Measurements from ENCODE around the gene NPTX2.

NPTX2 gene

DNA sequence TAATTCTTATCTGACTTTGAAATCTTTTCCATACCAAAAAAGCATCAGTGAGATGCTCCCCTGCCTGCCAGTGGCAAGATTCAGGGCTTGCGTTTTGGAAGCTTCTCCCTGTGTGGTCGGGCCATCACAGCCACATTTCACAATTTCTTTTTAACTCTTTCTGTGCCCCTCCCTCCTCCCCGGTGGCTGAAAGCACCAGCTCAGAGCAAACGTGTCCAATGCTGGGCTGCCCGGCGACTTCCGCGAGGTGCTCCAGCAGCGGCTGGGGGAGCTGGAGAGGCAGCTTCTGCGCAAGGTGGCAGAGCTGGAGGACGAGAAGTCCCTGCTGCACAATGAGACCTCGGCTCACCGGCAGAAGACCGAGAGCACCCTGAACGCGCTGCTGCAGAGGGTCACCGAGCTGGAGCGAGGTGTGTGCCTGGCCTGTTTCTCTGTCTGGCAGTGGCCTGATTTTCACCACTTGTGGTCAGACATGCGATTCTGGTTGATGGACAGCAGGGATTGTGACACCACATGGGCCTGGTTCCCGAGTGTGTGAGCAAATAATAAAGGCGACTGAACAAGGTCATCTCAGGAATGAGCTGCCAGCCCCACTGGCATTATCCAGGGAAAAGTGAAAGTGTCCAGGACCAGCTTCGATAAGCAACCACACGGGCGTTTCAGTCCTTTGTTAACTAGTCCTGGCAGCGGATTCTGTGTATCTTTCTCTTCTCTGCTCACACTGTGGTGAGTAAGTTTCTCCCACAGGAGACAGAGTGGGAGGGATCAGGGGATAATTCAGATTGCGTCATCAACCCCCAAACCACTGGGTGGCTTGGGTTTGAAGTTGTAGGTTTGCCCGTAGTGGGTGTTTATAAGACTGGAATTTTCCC, 2.6 kb downstream of the NPTX2 start:
- DNase-seq = no peak

DNA sequence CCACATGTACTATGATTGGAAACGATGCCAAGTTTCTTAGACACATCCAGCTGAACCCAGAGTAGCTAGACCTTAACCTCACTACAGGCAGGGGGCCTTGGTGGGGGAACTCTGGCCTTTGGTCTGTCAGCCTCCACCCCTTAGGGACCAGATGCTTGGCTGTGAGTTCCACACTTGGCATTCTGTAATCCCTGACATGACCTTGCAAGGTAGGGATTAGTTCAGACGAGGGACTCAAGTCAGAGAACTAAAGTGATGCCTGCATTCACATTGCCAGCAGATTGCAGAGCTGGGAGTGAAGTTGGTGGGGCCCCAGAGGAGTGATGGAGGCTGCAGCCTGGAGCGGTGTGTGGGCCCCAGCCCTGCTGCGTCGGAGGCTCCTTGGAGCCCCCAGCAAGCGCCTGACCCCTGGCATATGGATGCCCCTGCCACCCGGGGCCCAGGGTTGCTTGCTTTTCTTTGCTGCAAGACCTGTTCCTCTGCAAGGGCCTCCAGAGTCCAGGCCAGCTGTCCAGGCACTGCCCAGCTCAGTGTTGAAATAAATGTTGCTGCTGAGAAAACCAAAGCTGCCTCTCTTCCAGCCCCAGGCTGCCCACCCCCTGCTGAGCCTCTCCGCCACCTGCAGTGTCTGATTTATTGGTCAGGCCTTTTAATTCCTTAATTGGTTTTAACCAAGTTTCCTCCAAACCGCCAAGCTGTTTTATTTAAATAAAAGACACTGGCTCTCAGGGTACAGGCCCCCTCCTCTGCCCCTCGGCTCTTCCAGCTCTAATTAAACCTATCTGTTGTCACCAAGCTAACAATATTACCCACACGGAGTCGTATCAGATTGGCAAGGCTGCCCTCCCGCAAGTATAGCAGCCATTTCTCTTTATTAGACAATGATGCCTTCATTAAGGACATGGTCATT, 4.7 kb downstream of the NPTX2 start:
- DNase-seq = no peak

DNA sequence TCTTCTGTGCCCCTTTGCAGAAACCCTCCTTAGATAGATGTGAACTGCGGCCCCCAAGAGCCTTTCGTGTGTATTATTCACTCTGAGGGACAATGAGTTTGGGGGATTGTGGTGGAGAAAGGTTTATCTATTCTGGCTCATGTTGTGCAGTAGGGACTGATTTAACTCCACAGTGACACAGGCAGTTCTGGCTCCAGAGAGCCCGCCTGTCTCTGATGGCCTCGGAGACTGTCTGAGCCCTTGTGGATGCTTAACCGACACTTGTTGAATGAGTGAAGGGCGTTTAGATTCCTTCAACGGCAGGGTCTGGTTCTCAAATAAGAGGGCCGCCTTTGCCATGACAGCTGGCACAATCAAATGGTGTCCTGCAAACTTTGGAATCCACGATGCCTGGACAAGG, 5.8 kb downstream of the NPTX2 start:
- no peak for DNase-seq

DNA sequence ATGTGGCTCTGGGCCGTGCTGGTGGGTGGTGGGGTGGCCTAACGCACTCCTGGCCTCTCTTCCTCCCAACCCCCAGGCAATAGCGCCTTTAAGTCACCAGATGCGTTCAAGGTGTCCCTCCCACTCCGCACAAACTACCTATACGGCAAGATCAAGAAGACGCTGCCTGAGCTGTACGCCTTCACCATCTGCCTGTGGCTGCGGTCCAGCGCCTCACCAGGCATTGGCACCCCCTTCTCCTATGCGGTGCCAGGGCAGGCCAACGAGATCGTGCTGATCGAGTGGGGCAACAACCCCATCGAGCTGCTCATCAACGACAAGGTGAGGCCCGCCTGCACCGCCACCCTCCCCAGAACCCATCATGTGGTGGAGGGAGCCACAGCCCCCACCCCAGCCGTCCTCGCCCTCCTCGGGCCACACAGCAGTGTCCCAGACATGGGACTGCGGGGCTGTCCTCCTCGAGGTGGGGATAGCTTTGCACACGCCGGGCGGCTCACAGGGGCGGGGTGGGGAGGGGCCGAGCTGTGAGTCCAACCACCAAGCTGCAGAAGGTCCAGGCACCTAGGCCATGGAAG, 7.8 kb downstream of the NPTX2 start:
- DNase-seq = no peak

DNA sequence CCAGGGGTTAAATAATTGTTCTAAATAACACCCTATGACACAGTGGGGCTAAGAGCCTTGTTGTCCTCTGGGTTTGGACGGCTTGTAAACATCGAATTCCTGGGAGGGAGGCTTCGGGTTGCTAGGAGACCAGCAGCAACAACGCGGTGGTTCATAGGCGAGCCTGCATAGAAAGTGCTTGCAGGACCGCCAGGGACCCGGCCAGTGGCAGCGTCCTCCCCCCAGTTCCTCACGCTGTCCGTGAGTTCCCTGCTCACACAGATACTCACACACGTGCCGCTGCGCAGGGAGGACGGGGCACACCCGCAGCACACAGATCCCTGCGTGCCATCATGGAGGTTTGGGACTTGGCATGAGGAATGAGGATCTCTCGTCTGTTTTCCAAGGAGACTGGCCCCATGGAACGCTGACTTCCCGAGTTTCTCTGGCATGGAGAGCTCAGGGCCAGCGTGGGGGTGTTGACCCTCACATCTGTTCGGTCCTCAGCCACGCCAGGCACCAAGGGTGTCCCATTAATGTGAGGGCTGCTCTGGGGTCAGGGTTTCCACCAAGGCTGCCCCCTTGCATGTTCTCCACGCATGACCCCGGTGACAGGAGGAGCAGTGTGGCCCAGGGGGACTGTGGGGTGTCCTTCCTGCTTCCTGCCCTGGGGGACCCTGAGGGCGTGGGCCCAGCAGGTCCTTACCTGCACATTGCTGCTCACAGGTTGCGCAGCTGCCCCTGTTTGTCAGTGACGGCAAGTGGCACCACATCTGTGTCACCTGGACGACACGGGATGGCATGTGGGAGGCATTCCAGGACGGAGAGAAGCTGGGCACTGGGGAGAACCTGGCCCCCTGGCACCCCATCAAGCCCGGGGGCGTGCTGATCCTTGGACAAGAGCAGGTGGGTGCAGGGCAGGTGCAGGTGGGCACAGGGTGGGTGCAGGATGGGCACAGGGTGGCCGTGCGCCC, 9.7 kb downstream of the NPTX2 start:
- no peak for DNase-seq

DNA sequence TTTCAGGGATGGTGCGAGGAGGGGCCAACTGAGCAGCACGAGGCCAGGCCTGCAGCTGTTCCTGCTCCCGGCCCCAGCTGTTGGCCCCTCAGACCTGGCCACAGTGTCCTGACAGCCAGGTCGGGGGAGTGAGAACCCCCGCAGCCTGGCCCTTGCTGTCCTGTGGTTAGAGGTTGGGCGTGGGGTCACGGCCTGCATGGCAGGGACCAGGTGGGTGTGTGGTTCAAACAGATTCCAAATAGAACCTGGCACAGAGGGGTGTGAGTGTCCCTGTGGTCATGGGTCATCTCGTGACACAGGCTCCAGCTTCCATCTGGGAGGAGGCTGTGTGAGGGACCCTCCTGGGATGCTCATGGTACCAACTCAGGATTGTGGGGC, 10.3 kb downstream of the NPTX2 start:
- no peak for DNase-seq

DNA sequence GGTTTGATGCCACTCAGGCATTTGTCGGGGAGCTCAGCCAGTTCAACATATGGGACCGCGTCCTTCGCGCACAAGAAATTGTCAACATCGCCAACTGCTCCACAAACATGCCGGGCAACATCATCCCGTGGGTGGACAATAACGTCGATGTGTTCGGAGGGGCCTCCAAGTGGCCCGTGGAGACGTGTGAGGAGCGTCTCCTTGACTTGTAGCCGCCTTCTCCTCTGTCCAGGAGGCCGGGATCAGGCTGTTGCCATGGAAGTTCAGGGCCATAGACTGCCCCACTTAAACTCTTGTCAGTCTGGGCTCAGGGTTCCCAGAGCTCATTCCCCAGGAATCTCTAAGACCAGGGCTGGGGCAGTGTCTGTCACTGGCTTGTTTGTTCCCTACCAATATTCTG, 11.3 kb downstream of the NPTX2 start:
- no peak for DNase-seq

DNA sequence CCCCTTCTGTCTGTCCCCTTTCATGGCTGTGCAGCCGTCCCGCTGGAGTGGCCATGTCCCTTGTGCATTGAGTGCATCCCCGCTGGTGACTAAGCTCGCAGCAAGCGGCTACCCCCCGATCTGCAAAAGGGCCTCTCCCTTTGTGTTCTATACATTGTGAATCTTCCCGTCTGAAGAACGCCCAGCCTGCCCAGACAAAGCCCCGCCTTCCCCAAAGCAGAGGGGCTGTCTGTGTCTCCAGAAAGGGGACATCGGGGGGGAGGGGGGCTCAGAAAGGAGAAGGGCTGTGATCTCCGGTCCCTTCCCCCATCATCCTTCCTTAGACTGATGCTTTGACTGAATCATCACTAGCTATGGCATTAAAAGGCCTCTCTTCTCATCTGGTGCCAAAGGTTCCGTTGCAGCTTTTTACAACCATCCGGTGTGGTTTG, 11.9 kb downstream of the NPTX2 start:
- DNase-seq = no peak

DNA sequence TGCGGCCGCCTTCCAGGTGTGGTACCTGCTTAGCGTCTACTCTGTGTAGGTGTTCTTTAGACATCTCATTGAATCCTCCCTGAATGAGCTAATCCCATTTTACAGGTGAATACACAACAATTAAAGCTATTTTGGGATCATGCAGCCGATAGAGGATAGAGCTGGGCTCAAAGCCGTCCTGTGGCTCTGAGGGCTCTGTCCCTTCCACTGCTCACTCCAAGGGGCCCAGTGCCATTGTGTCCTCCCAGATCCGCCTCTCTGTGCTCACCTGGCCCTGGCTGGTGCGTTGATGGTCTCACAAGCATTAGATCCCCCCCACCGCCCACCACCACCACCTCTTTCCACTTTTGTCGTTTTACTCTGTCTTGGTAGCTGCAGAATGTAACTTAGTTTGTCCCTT, 13.1 kb downstream of the NPTX2 start:
- DNase-seq = no peak

DNA sequence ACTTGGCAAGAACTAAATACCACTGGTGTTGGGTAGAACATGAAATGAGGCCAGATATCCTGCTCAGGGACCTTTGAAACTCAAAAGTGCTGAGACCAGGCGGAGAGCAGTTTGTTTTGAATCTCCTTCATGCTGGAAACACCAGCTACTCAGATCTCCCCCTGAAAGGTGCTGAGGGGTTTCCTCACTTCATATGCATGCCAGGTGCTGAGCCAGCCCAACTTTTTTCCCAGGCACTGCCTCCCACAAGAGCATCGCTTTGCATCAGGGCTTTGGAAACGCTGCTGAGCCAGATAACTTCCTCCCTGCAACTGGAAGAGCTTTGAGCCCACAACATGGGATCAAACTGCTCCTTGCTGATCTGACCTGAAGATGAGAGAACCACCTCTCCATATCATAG, 13.7 kb downstream of the NPTX2 start:
- DNase-seq = no peak

DNA sequence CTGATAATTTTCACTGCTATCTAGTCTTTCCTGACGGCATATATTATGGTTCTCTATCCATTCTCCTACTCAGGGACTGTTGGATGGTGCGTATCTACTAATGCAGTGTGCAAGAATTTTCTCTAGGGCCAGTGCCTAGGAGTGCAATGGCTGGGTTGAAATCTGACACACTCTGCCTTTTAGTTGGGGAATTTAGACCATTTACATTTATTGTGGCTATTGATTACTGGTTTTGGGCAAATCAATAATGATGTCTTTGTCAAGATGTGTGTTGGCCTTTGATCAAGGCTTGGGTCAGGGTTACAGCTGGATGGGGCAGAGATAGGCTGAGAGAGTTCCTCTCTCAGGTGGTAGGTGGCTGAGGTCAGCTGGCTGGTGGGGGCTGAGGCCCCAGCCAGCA, 21.8 kb downstream of the NPTX2 start:
- DNase-seq = no peak

DNA sequence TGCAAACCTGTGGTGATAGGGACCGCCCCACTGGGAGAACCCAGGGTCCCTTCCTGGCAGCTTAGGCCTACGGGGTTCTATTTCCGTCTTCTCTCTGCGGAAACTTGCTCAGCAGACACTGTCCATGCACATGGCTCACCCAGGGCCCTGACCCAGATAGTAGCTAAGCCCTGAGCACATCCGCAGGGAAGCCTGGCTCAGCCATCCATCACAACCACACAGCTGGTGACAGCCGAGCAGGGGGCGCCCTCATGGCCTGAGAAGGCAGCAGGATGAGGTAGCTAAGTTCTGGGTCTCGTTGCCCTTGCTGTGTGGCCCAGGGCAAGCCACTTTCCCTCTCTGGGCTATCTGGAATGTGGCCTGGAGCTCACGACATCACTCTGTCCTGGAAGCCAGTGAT, 23.3 kb downstream of the NPTX2 start:
- DNase-seq = no peak

DNA sequence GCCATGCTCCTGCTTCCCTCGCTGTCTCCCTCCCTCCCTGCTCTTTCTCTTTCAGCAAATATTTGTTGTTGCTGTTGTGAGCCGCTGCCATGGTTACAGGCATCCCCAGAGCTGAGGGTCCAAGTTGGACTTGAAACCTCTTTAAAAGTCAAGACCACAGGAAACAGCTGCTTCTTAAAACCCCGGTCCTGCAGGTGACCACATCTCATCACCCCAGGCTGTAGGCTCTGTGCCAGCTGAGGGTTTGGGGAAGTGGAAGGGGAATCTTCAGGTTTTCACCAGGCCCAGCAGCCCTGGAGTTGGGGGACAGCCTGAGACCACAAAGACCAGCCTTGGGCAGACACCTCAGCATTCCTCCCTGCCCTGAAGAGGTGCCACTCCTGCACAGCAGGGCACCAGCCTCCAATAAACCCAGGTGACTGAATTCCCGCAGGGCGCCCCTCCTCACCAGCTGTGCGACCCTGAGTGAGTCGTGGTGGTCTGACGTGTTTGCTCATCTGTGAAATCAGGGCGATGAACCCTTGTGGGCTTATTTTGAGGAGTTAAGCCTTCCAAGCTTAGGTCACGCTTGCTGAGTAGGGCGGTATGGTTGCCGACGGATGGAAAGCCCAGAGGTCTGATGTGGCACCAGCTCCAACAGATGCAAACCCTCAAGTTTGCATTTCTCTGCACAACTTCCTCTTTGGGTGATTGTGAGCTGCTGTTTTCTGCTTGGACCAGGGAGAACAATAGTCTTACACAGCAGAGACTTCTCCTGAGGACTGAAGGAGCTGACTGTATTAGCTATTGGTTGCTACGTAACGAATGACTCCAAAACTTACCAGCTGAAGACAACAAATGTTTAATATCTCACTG, 24.8 kb downstream of the NPTX2 start:
- DNase-seq = no peak

DNA sequence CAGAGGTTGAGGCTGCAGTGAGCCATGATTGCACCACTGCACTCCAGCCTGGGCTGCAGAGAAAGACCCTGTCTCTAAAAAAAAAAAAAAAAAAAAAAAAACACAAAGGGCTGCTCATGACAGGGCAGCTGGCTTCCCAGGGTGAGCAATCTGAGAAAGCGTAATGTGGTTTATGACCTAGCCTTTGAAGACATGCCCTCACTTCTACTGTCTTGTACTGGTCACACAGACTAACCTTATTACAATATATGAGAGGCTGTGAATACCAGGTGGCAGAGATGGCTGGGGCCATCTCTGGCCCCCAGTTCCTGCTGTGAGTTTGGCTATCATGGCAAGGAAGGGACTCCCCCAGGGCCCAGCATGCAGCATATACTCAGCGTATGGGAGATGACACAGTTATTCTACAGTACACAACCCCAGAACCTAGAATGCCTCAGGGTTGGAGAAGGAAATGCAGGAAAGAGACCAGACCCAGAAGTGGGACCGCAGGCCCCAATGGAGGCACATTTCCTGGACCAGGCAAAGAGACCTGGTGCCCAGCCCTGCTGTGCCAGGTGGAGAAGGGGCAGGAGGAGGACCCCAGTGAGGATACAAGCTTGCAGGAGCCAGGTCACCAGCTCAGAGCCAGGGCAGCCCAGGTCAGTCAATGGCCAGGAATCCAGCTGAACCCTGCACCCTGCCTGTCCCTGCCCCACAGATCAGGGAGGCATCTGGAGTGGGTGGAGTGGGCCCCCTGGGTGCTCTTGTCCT, 26.3 kb downstream of the NPTX2 start:
- no peak for DNase-seq

DNA sequence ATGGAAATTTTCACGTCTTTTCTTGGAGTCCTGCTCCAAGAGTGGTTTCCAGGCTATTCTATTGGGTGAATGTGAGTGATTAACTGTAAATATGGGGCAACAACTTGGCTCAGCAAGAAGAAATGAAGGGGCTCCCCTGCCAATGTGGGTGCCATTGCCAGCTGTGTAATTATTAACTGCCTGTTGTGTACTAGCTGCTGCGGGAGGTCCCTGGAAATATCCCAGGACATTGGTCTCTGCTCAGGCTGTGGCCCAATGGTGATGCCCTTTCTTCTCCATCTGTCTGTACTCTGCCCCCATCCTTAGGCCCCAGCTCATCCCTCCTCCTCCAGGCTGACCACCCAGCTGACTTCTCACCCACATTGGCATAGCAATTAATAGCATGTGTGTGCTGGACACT, 29.4 kb downstream of the NPTX2 start:
- DNase-seq = no peak

DNA sequence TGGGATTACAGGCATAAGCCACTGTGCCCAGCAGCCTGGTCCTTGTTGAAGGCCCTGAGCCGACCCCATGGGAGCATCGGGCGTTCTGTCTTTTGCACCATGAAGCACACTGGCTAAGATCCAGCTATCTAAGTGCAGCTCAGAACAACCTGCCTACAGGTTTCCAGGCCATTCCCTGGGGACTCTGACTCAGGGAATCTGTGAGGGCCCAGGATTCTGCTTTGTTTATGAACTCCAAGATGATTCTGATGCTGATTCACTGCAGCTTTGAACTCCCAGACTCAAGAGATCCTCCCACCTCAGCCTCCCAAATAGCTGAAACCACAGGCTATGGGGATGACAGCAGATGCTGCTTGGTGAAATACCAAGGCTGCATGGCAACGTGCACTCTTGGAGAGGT, 30.2 kb downstream of the NPTX2 start:
- DNase-seq = no peak

DNA sequence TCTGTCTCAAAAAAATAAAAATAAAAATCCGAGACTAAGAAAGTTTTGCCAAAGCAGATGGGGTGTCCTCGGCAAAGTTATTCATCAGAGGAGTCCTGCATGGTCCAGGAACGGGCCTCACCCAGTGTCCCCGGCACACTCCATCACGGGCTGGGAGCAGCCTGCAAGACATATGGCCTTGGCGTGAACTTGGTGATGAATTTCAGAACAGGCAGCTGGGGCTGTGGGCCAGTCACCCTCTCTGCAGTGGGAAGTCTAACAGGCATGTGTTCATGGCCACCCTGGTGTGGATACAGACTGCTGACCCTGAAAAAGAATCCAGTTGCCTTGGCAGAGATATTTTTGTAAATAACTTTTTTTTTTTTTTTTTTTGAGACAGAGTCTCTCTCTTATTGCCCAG, 34.7 kb downstream of the NPTX2 start:
- no peak for DNase-seq

DNA sequence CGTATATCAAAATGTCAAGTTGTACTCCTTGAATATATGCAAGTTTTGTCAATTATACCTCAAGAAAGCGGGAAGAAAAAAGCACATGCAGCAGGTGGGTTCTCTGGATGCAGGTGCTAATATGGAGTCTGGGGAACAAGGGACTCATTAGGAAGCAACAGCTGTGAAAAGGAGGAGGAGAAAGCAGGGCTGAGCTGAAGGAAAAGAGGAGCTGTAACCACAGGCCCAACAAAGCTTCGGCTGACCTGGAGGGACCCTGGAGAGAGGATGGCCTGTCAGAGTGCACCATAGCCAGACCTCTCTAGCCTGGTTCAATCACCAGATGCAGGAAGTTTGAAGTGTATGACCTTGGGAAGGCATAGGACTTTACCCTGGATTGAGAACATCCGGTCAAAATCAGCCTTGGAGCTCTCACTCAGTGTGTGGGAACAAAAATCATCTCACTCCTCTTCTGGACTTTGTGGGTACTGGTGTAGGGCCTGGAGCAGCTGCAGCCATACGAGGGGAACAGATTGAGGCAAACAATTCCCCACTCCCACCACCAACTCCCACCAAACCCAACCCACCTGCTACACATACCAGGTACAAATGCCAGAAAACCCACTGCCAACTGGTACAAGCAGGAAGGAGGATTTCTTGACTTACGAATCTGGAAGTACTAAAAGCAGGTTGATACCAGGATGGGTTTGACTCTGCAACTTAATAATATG, 36.7 kb downstream of the NPTX2 start:
- DNase-seq = no peak

DNA sequence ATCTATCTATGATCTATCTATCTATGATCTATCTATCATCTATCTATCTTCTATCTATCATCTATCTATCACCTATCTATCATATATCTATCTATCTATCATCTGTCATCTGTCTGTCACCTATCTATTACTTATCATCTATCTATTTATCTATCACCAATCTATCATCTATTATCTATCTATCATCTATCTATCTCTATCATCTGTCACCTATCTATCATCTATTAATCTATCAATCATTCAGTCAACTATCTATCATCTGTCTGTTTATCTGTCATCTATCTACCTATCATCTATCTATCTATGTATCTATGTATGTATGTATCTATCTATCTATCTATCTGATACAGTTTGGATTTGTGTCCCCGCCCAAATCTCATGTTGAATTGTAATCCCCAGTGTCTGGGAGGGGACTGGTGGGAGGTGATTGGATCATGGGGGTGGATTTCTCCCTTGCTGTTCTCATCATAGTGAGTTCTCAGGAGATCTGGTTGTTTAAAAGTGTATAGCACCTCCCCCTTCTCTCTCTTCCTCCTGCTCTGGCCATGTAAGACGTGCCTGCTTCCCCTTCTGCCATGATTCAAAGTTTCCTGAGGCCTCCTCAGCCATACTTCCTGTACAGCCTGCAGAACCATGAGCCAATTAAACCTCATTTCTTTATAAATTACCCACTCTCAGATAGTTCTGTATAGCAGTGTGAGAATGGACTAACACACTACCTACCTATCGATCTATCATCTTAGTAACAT, 37.6 kb downstream of the NPTX2 start:
- DNase-seq = no peak

All from NCI-H2081 treated with DMSO at 0.1 percent for 48 hours (cell line).